ENCODE data around the gene MSLN.
"Not testable (repeated sequence)": the region's sequence is repeated elsewhere in the genome, so short reads cannot be mapped to it uniquely, and the experiment has no call there.

The MSLN gene

DNA sequence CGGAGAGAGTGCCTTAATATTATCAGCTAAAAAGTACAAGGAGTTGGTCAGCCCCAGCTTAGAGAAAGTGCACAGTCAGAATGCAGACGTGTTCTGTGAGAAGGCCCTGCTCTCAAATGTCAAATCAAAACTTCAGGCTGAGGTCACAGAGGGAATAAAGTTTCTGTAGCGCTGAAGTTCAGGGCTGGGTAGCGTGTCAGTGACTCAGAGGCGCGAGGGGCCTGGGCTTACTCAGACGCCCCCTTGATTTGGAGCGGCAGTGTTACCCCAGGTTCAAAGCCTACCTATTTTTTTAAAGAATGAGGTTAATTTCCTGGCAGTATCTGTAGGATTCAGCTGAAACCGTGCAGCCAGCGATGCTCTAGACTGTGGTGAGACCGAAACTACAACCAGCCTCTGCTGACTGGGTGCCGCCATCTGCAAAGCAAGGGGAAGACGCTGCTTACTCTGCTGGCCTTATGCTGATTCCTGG is 24.5 kb upstream of the MSLN start:
- DNase-seq, result peak; percentile 80

DNA sequence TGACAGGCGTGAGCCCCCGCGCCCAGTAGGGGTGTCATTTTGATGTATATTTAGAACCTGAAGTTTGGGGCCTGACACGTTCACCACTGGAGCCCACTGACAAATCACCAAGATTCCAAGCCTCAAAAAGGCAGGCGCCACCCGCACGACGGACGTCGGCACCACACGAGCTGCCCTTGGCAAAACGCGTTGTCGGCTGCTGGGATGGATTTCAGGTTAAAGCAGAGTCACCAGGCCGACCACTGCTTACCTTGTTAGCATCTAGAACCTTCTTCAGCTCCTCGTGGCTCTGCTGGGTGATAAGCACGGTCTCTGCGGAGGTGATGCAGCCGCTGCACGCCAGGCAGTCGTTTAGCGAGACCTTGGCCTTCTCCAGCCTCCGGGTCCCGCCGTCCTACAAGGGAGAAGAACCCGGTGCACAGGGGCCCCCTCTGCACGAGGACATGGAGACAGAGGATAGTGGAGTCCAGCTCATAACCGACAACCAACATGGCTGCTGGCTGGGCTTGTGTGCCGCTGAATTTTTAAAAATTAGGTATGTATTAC is 23.5 kb upstream of the MSLN start:
- no peak for DNase-seq

DNA sequence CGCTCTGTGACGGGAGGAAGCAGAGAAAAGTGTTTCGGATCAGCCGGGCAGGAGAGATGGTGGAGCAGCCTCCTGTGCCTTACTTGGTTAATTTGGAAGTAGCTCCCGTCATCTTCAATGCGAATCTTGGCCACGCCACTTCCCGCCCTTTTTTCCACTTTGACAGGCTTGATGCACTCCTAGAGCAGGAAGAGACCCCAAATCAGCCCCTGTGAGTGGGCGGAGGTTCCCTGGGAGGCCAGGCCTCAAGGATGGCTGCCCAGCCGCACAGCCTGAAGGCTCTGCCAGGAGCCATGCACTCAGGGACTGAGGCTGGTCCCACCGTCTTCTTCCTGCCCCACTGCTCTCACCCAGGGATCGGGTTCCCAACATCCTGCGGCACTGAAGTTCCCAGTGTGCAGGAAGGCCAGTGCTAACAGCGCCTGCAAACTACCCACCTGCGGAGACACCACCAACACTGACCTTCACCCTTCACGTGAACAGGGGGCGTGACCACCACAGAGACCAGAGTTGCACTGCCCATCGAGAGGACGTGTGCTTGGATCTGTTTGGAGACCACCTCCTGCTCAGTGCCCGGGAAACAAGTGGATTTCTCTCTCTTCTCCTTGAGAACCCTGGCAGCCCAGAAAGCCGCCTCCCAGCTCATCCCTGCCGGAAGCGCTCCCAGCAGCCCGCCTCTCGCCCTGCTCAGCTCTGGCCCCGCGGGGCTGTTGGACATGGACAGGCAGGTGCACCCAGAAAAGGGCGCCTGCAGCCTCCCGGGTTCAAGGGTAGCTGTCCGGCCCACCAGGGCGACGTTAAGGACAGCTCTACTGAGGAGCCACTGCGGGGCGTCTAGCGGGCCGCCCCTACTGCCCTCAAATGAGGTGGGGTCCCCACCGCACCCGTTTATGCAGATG is 20.7 kb upstream of the MSLN start:
- DNase-seq, result peak; percentile 25

DNA sequence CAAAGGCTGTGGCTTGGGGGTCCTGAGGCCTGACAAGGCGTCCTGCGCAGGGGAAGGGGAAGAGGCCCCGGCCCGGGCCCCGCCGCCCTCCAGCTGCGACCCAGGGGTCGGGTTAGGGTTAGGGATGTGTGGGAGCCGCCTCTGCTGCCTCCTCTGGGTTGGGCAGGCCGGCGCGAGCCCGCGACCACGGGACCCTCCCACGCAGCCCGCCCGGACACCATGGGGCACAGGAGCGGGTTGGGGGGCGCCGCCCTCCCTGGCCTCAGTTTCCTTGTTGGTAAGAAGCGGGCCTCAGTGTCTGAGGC is 20.1 kb upstream of the MSLN start:
- DNase-seq, result no peak

DNA sequence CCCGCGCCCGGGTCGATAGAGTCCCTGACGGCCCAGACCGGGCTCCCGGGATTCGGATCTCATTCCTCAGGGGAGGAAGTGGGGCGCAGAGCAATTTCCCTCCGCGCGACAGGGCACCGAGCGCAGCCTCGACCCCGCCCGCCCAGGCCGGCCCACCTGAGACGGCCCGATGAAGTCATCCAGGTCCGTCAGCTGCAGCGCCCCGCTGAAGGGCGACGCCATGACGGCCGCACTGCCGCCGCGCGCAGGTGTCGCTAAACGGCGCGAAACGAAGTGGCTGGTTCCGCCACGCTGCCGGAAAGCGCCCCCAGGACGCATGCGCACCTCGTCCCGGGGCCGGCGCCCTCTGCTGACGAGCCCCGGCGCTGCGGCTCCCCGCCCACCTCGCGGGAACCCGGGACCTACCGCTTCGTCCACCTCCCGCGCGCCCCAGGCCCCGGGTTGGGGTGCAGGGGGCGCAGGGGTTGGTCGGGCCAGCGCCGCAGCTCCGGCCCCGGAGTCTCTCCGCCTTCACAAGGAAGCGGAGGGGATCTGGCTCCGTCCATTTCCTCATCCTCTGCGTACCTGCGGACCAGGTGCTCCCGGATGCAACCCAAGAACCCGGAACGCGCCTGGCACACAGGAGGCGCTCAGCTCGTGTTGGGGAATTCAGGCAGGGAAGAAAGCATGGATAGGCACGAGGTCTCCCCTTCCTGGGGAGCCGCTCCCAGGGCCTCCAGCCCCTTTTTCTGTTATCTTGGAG is 19.6 kb upstream of the MSLN start, which contains the start of gene CIAO3:
TSS of gene CIAO3 (minus strand) at position 234 of the 742 bp plus-strand sequence. CDS start at position 222, 12 bp downstream.
- peak; percentile 95 for DNase-seq

DNA sequence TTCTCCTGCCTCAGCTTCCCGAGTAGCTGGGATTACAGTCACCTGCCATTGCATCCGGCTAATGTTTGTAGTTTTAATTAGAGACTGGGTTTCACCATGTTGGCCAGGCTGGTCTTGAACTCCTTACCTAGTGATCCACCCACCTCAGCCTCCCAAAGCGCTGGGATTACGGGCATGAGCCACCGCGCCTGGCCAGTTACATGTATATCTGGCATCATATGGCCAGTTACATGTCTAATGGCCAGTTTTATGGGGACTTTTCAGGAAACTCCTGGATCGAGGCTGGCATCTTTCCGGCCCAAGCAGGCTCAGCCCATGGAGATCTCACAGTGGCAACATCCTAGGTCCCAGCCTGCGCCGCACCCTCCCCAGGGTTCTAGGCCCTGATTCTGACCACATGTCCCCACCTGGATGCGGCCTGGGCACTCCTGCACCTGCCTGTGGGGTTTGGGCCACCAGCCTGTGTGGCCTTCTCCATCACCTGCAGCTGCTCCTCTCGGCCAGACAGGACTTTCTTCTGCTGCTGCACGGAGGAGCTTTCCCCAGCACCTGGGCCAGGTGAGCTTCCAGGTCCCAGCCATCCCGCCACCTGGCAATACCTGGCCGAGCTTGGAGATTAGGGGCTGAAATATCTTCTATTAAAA is 18.4 kb upstream of the MSLN start:
- no peak for DNase-seq

DNA sequence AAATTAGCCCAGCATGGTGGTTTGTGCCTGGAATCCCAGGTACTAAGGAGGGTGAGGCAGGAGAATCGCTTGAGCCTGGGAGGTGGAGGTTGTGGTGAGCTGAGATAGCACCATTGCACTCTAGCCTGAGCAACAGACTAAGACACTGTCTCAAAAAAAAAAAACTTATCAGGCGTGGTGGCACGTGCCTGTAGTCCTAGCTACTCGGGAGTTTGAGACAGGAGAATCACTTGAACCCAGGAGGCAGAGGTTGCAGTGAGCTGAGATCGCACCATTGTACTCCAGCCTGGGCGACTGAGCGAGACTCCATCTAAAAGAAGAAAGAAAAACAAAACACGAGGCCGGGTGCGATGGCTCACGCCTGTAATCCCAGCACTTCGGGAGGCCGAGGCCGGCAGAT is 17.6 kb upstream of the MSLN start:
- DNase-seq, result not testable (repeated sequence)

DNA sequence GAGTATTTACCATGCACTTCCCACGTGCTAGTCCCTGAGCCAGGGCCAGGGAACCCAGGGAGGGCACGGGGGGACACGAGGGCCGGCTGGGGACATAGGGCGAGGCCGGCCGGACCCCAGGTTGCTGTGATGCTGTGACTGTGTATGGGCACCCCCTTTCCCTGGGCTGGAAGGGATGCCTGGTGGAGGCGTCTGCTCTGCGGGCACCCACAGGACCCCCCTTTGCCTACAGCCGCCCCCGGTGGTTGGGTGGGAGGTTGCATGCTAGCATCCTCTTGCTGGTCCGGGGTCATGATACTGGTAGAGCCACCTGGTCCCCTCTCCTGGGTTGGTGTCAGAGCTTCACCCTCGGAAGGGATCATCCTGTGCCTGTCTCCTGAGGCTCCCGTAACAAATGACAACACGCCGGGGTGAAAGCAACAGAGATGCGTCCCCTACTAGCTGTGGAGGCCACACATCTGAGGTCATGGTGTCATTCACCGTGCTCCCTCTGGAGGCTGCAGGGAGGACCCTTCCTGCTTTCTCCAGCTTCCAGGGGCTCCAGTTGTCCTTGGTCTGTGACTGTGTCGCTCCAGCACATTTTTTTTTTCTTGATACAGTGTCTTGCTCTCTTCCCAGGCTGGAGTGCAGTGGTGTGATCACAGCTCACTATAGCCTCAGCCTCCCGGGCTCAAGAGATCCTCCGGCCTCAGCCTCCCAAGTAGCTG is 16.6 kb upstream of the MSLN start:
- no peak for DNase-seq

DNA sequence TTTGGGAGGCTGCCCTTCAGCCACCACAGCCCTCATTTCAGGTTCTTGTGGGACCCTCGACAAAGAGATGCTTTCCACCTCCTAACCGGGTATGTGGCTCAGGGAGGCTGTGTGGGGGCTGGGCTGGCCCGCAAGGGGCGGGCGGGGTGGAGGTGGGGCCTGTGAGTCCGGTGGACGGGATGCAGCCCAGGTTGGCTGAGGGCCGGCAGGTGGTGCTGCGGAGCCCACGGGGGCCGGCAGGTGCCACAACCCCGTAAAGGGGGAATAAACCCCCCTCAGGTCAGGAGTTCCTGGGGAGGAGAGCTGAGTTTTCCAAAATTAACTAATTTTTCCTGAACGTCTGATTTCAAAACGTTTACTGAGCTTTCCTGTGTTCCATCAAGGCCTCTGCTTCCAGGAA is 14.8 kb upstream of the MSLN start:
- no peak for DNase-seq

DNA sequence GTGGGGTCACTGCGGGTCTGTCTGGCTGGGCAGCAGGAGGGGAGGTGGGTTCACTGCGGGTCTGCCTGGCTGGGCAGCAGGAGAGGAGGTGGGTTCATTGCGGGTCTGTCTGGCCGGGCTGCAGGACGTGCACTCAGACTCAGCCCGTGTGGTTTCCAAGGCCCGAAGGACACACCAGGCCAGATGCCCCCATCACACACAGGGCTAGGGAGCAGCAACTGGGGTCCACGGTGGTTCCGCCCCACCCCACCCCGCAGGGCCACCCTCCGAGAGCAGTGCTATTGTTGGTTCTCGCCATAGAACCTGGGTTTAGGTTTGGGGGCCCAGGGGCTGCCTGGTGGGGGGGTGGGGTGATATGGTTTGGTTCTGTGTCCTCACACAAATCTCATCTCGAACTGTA is 13.9 kb upstream of the MSLN start:
- no peak for DNase-seq

DNA sequence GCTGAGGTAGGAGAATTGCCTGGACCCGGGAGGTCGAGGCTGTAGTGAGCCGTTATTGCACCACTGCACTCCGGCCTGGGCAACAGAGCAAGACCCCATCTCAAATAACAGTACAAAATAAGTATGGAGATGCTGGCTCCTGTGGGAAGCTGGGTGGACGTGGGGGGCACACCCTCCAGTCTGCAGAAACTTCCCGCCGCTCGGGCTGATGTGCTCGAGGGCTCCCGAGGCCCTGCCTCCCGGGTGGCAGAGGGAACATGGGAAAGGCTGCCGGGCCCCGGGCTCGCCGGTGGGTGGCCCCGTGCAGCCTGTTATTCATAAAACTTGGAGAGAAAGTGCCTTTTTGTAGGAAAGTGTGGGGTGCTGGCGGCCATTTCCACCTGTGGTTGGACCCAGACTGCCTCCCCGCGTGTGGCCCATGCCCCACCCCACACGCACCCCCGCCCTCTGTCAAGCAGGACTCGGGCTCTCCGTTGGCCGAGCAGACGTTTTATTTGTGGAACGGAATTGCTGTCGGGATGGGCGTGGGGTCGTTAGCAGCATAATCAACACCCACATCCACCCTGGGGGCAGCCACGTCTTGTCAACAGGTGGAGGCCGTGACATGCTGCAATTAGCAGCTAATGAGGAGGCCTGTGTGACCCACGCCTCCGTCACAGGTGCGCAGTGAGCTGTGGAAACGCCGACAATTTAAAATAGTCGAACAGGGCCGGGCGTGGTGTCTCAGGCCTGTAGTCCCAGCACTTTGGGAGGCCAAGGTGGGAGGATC is 12.4 kb upstream of the MSLN start:
- no peak for DNase-seq

DNA sequence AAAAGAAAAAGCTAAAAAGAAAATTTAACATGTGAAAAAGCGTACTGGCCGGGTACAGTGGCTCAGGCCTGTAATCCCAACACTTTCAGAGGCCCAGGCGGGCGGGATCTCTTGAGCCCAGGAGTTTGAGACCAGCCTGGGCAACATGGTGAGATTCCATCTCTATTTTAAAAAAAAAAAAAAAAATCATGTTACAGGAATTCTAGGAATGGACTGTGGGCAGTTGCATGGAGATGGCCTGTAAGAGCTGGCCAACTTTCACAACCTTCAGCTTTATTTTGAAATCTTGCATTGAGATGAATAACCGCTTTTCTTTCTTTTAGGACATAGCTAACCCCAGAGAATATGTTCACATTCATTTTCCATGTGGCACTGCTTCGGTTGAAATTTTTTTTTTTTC is 11.5 kb upstream of the MSLN start:
- DNase-seq, result no peak

DNA sequence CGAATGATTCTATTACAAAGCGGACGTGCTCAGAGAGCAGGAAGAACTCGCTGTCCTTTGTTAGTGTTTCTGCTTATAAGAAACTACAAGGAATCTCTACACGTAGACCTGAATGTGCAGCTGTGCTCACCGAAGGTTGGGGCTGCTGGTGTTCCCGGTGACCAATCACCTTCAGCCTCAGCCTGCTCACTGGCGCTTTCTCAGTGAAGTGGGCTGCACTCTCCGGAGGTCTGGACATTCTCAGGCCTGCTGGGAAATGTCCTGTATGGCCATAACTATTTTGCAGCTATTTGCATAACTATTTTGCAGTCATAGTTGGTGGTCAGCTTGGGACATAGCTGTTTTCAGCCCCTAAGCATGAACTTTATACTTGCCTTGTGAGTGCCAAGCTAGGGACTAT is 10.0 kb upstream of the MSLN start:
- DNase-seq, result no peak

DNA sequence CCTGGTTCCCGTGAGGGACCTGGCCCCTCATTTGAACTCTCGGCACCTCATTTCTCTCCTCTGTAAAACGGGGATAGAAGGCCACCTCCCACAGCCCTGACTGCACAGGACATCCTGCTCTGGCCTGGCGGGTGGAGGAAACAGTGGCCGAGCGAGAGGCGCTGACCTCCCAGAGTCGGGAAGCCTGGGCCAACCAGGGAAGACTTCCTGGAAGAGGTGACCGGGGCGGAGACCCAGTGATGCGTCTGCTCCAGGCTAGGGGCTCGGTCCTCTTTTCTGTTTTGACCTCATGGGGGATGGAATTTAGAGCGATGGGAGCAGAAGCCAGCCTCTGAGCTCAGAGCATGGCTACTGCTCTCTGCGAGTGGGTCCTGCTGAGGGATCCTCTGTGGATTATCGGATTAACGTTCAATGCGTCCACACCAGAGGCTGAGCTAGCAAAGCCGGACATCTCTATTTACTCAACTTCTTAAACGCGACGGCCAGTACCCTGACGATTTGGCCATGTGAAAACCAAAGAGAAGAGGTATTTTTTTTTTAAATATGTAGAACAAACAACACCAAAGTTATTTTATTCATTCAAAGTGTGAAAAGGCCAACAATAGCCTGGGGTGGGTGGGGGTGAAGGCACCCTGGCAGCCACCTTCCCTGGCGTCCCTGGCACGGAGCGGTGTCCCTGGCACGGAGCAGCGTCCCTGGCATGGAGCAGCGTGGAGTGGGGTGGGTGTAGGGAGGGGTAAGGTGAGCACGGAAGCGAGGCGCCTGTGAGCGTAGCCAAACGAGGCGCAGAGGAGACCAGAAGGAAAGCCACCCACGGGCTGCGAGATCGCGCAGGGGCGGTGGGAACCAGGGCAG is 9.2 kb upstream of the MSLN start:
- no peak for DNase-seq

DNA sequence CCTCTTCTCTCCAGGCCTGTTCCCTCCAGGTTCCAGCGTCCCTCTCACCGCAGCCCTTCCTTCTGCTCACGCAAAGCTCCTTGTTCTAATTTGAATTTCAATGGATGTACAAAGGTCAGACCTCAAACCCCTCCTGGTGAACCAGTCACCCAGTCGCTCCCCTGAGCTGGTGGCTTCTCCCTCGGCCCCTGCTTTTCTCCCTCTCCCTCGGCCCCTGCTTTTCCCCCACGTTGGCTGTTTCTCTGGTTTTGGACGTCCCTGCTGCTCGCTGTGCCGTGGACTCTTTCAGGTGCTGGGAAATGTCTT is 8.6 kb upstream of the MSLN start:
- DNase-seq, result no peak

DNA sequence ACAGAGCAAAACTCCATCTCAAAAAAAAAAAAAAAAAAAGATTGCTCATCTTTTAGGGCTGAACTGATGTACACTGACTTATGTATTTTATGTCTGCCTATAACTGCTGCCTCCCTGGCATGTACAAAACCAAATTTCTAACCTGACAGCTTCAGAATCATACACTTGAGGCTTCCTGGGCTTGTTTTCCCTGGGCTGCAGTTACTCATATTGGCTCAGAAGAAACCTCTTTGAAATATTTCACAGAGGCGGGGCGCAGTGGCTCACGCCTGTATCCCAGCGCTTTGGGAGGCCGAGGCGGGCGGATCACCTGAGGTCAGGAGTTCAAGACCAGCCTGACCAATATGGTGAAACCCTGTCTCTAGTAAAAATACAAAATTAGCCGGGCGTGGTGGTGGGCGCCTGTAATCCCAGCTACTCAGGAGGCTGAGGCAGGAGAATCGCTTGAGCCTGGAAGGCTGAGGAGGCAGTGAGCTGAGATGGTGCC is 6.4 kb upstream of the MSLN start:
- DNase-seq, result not testable (repeated sequence)

DNA sequence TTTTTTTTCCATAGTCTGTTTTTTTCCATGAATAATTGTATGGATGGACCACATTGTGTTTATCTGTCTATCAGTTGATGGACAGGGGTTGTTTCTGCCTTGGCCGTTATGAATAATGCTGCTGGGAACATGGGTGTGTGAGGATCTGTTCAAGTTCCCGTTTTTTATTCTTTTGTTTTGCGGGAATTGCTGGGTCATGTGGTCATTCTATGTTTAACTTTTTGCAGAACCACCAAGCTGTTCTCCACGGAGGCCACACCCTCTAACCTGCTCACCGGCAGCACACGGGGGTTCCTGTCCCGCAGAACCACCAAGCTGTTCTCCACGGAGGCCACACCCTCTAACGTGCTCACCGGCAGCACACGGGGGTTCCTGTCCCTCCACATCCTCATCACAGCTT is 5.9 kb upstream of the MSLN start:
- DNase-seq, result no peak

DNA sequence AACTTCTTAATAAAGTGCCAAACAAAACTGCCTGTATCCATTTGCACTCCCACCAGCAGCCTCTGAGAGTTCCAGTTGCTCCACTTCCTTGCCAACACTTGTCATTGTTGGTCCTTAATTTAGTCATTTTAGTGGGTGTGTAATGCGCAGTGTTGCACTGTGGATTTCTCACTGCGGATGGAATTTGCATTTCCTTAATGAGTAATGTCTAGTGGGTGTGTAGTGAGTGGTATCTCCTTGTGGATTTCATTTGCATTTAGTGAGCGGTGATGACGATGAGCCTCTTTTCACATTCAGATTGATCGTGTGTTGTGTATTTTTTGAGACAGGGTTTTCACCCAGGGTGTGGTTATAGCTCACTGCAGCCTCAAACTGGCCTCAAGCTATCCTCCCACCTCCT is 4.1 kb upstream of the MSLN start:
- DNase-seq, result no peak

DNA sequence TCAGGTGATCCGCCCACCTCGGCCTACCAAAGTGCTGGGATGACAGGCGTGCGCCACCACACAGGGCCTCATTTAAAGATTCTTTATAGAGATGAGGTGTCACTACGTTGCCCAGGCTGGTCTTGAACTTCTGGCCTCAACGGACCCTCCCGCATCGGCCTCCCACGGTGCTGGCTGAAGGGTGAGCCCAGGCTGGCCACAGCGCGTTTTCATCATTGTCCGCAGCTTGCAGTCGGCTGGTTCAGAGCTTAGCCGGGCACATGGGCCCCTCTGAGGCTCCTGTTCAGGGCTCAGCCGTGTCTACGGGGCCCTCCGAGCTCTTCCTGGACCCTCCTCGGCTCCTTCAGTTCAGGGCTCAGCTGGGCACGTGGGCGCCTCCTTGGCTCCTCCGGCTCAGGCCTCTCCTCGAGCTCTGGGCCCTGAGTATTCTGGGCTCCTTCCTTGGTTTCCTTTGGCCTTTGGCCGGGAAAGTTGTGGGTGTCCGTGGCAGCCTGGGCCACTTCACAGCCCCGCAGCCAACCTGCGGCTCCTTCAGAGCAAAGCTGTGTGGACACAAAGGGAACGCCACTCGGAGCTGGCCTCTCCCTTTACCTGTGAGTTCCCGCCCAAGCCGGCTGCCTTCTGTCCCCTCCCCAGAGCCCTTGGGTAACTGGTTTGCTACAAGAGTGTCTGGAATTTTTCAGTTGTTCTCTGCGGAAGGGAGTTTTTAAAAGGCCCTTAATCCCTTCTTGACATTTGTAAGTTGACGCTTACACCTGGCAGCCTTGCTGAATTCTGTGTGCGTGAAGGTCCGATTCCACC is 1.2 kb upstream of the MSLN start:
- no peak for DNase-seq

DNA sequence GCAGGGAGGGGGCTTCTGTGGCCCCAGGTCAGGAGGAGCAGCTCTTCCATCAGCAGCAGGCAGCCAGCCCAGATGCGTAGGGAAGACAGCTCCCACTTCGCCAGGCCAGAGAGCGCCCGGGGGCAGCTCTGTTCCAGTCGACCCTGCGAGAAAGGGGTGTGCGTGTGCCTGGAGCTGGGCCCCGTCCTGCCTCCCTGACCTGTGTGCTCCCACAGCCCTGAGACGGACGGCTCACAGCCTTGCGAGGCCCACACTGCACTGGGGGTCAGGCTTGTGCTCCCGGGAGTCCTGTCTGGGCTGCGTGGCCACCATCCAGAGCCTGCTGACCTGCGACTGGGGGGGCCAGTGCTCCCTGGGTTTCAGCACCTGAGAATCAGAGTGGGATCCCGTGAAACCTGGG is 469 bp upstream of the MSLN start:
- no peak for DNase-seq
